SJCRH30 (cell line): Measurements from ENCODE around the gene GPHB5. TPM values are rescaled to one million over a fixed set of nuclear protein-coding genes. Genes with fewer than 3 reads are reported as not detected.

Experiments used
- total RNA-seq: library from RNA; depleted of rRNA; stranded (reverse); fragments of >200 nt; shearing (Covaris generic); gene quantifications from 2 replicates; pipeline ENCODE4 v1.2.3, GENCODE V29; 2014; rRNA removed

GPHB5 gene
- total RNA-seq, 1 experiment from 2014 or later = not detected

Other genes starting within 250 kb of the GPHB5 start
- 3.1 and 3.5 TPM in 2 replicates for gene RHOJ, start 114.5 kb downstream of the GPHB5 start, total RNA-seq
- gene PPP2R5E, start 224.4 kb upstream of the GPHB5 start, total RNA-seq = 26.0 and 28.5 TPM in 2 replicates